Activated CD8-positive, alpha-beta memory T cell treated with anti-CD3 and anti-CD28 coated beads, Interleukin-2, amount 50 U/mL, for 48 hours (primary cell): Measurements from ENCODE around the gene IKZF2.

Experiments
- DNase-seq: peaks from one replicate; pipeline ENCODE4 v3.0.0-alpha.2; 2020

Gene IKZF2

DNA sequence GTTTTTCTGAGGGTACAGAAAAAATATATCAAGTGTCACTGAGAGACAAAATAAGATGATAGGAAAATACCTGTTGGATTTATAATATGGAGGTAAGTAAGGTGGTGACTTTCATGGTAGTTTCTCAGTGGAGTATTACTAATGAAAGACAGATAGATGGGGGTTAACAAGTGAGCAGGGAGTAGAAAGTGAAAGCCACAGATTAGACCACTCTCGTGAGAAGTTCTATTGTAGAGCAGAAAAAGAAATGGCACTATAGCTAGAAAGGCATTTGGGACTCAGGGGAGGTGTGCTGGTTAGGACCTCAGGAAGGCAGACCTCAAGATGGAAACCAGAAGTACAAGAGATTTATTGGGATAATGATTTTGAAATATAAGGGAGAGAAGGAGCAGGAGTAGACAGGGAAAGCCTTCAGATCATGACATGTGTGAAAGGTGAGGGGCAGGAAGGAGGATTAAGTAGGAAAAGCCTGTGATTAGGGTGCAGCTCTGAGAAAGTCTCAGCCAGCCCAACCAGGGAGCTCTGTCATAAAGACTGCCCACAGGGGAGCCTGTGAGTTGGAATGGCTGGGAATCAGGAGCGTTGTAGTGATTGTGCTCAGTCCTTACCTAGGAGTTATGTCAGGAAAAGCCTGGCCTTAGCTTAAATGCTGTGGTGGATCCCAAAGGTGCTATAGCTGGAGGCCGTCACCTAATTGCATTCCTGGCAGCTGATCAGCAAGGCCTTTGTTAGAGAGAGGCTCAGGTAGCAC, 198.1 kb downstream of the IKZF2 start:
- DNase-seq, result no peak

DNA sequence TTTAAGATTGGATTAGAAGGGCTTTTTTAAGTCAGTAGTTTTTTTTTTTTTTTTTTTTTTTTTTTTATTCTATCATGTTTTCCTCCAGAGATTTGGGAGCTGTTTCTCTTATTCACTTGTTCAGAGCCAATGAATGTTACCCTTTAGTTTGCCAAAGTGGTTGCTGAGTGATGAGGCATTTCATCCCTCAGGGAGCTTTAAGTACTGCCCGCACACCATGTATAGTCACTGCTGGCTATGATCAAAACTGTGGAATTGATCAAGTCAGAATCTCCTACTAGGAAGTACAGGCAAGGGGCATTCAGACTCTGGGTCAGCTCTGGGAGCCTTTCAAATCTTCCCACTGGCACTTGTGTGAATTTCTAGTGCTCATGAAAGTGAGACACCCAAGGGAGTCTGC, 201.6 kb downstream of the IKZF2 start:
- DNase-seq, result no peak
